Measurements from ENCODE around the gene NYAP1.

DNA sequence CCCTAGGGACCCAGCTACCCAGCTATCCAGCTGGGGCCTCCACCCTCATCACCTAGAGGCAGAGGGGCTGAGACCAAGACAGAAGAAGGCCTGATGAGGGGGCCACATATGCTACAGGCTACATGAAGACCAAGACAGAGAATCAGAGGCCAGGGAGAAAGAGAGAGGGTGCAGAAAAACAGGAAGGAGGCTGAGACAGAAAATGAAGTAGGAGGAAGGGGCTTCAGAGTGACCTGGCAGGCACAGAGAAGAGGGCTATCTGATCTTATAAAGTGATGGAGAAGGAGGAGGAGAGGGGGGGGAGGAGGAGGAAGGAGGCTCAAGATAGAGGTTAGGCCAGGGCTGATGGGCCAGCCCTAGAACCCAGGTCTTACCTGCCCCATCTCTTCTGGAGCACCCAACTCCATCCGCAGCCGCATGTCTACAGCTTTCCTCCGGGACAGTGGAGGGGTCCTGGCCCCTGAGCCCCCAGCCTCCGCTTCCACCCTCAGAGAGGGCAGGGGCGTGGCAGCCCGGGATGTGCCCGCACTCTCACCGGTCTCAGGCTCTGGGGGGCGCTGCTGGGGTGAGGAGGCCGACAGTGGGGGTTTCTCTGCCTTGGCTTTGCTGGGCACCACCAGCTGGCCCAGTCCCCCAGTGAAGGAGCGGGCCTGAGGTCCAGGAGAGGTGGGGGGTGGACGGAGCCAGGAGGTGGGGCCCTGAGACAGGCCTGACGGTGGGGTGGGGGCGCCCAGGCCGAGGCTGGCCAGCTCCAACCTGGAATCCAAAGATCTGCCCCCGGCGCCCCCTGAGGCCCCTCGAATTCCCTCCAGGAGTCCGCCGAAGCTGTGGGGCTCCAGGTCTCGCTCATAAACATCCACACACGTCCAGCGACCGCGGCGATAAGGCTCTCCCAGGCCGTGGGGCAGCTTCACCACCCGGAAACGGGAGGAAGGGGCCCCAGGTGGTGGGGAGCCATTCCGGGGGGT, 6.5 kb upstream of the NYAP1 start:
- TF ChIP-seq, protein P1, sequence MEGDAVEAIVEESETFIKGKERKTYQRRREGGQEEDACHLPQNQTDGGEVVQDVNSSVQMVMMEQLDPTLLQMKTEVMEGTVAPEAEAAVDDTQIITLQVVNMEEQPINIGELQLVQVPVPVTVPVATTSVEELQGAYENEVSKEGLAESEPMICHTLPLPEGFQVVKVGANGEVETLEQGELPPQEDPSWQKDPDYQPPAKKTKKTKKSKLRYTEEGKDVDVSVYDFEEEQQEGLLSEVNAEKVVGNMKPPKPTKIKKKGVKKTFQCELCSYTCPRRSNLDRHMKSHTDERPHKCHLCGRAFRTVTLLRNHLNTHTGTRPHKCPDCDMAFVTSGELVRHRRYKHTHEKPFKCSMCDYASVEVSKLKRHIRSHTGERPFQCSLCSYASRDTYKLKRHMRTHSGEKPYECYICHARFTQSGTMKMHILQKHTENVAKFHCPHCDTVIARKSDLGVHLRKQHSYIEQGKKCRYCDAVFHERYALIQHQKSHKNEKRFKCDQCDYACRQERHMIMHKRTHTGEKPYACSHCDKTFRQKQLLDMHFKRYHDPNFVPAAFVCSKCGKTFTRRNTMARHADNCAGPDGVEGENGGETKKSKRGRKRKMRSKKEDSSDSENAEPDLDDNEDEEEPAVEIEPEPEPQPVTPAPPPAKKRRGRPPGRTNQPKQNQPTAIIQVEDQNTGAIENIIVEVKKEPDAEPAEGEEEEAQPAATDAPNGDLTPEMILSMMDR (IDR thresholded peaks at IDR 0.05; ENCODE audit: insufficient read depth, low read length, poor library complexity, severe bottlenecking) = peak; percentile 59
- no peak for TF ChIP-seq EZH2phosphoT487 (conservative IDR thresholded peaks at IDR 0.05; ENCODE audit: low read length)

Measured in SU-DHL-6 (cell line).